ENCODE measurements around the gene POLA2.

The POLA2 gene

DNA sequence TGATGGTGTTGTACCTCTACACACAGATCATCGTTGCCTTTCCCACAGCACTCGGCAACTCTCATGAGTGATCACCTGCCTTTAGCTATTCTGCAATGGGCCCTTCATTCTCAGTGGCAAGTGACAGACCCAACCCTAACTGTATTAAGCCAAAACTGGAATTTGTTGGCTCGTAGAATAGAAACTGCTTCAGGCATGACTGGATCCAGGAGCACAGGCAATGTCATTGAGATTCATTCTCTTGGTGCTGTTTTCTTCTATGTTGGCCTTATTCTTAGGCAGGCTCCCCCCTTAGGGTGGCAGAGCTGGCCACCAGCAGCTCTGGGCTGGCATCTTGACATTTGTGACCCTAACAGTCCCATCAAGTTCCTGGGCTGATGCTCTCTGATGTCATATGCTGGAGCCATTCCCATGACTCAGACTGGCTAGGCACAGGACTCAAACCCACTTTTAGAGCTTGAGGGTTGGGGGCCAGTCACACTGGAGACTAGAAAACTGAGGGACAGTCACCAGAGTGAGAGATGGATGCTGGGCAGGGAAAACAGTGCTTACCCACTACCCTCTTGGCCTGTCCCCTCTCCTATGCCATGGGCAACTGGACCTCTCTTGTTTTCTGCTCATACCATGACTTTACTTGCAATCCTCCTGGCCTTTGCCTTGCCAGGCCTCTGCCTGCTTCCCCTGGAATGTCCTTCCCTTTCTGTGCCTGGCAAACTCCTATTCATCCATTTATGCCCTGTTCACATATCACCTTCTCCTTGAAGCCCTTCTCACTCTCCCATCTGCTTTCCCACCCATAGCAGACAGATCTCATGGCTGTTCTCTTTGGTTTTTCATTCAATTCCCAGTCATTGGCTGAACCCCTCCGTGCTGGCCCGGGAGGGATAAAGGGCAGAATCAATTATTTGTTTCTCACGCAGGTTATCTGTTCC is 45.8 kb downstream of the POLA2 start:
- no peak for DNase-seq (ENCODE audit: low read depth in 2 of 2)

DNA sequence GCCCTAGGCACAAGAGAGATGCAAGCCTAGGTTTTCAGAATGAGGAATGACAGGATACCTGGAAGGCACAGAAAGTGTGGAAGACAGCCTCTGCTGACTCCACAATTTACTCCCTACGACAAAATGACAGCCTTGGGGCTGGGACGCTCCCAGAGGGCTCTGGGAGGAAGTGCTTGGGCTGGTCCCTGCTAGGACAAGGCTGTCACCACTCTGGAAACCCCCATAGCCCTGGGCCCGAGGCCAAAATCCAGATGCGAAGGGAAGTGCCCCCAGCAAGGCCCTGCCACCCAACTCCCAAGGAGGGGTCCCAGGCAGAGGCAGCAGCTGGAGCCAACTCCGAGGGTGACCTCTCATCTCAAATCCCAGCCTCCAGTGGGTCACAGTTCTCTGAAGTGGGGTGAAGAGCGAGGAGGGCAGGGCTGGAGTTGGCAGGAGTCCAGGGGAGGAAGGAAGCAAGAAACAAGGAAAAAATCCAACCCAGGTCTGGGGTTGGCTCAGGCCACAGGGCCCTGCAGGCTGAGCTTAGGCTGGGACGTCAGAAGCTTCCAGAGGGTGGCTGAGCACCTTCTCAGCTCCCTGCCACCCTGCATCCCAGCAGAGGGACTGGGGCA is 46.6 kb downstream of the POLA2 start:
- no peak for DNase-seq (ENCODE audit: low read depth in 2 of 2)

- no peak for DNase-seq (ENCODE audit: low read depth in 2 of 2)
These were observed 47.2 kb downstream of the POLA2 start for GRCh38 chr11:65309006-65309405.

- no peak for DNase-seq (ENCODE audit: low read depth in 2 of 2)
These were observed 48.5 kb downstream of the POLA2 start for GRCh38 chr11:65310215-65310614.

- DNase-seq (ENCODE audit: low read depth in 2 of 2) = no peak
These were observed 49.0 kb downstream of the POLA2 start for GRCh38 chr11:65310736-65311135.

DNA sequence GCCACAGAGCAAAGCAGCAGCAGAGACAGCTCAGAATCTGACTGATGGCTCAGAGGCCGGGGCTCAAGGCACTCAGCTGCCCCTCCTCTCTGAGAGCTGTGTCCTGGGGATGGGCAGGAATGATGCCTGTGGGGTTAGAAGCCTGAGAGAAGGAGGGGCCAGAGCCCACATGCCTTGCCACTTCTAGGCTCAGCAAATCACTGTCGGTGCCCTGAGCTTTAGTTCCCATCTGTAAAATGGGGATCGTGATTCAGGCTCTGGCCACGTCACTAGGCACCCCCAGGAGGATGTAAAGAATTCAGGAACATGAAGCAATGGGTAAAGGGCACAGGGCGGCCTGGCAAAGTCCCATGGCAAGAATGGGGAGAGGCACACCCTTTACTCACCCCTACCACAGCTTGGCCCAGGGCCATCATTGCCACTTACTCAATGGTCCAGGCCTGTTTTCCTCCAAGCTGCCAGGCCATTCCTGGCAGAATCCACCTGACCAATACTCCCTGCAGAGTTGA is 49.5 kb downstream of the POLA2 start:
- DNase-seq (ENCODE audit: low read depth in 2 of 2) = no peak

GRCh38 chr11:65314501-65315203 is 52.9 kb downstream of the POLA2 start, which contains the start of gene CDC42EP2:
CDC42EP2 (plus strand) TSS chr11:65314866; CDS start chr11:65320899, 6,033 bp downstream.
- peak in 1 of 2 experiments; percentile 42 for DNase-seq (ENCODE audit: low read depth in 2 of 2)

GRCh38 chr11:65315204-65315865 is 53.6 kb downstream of the POLA2 start:
- peak; percentile 43 to 50 for DNase-seq (ENCODE audit: low read depth in 2 of 2)

DNA sequence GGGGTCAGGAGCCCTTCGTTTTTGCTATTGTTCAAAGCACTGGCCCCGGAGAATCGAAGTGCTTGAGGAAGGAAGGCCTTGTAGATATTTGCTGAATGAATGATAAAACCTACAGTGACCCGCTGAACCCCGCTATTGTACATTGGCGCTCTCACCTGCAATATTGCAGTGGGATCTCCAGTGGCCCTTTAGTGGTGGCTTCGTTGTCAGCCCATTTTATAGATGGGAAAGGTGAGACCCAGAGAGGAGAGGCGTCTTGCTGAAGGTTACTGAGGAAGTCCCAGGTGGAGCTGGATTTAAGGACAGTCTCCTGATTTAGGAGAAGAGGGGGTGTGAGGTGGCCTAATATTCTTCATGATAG is 54.1 kb downstream of the POLA2 start:
- no peak for DNase-seq (ENCODE audit: low read depth in 2 of 2)

DNA sequence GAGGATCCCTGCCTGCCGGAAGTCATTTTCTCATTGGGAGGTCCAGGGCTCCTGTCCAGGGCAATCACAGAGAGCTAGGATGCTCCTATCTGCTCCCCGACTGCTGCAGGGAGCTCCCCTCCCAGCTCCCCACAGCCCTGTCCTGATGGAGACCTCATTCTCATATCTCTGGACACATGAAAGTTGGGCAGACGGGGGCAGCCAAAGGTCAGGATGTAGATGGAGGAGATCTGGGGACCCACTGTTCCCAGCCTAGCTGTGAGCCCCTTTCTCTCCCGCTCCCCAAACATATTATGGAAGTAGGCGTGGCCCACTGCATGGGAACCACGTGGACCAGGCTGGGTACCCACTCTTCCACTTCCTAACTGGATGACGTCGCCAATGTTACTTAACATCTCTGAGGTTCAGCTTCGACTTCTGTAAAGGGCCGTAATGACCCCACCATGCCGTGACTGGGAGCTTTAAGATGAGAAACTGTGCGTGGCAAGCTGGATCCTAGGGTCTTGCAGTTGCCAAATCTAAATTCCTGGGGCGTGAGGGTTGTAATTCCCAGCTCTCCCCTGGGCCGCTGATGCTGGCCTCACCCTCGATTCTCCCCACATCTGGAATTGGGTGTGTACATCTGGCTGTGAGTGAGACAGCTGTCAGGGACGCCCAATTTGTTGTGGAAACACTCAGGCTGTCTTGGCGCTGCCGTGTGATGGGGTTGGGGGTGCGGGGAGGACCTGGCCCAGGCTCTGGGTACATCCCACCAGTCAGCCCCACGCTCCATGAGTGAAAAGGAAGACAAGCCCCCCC is 54.7 kb downstream of the POLA2 start:
- DNase-seq (ENCODE audit: low read depth in 2 of 2) = peak; percentile 92 to 93

DNA sequence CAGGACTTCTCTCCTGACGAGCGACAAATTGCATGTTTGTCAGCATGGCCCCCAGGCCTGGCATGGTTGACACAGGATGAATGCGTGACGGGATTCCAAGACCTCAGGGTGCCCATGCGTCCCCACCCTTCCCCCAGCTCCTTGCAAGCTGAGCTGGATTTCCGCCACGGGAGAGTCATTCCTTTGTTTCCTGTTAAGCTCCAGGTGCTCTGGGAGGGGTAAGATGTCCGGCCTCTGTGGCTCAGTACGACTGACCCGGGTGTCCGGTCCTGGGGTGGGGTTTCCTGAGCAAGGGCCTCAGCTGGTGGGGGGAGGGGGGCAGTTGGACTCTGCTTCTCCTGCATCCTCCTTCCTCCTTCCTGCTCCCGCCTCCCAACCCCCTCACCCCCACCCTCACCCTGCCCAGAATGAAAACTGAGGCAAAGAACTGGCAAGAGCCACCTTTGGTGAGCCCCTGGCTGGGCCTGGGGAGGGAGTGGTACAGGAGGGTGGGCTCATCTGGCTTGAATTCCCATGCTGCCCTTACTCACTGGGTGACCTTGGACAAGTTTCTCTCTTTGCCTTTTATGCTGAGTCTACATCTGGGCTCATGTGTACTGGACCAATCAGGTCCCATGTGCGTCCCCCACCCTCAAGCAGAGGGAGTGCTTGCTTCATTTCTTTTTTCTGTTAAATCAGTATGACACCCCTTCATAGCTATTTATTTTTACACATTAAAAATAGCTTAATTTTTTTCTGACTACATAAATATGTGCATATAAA is 55.4 kb downstream of the POLA2 start:
- DNase-seq (ENCODE audit: low read depth in 2 of 2) = no peak

DNA sequence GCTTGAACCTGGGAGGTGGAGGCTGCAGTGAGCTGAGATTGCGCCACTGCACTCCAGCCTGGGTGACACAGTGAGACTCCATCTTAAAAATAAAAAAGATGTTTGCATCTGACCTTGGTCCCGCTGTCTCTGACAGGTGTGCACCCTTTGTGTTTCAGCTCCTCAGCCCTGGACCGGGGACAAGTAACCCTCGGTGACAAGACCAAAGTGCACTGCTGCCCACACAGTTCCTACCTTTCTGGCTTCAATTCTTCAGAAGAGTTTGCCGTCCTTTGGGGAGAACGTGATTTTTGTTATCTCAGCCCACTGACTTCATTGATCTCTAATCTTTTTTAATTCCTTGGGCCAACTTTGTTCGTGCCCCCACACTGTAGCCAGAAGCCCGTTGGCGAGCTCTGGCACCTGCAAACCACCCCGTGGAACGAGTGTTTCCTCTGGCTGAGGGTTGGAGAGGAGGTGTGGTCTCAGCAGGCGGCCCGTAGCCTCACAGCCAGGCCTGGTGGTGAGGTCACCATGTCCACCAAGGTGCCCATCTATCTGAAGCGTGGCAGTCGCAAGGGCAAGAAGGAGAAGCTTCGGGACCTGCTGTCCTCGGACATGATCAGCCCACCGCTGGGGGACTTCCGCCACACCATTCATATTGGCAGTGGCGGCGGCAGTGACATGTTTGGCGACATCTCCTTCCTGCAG is 58.8 kb downstream of the POLA2 start:
- no peak for DNase-seq (ENCODE audit: low read depth in 2 of 2)

DNA sequence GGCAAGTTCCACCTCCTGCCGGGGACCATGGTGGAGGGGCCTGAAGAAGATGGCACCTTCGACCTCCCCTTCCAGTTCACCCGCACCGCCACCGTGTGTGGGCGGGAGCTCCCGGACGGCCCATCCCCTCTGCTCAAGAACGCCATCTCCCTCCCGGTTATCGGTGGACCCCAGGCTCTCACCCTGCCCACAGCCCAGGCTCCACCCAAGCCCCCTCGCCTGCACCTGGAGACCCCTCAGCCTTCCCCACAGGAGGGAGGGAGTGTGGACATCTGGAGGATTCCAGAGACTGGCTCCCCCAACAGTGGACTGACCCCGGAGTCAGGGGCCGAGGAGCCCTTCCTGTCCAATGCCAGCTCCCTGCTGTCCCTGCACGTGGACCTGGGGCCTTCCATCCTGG is 59.3 kb downstream of the POLA2 start:
- DNase-seq (ENCODE audit: low read depth in 2 of 2) = no peak

DNA sequence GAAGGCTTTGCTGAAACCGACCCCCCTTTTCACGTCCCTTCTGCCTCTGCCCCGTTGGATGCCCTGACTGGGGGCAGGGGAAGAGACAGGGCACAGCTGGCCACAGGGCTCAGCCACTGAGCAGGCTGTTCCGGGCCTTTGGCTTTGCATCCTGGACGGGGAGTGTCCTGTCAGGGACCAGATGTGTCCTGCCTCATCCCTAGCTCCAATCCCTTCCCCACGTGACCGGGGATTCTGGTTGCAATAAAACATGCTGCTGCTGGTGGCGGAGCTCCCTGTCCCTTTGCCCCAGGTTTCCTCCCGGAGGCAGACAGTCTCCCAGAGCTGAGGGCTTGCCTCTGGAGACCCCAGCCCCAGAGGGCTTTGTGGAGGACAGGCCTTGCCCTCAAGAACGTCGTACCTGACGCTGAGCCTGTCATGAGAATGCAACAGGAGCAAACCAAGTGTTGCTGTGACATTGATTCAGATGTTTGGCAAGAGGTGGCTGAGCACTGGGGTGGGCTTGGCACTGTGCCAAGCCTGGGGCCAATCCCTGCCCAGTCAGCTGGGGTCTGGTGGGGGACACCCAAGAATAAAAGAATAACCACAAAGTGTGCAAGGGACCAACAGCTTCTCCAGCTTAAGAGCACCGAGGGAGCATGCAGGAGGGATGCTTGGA is 60.2 kb downstream of the POLA2 start:
- DNase-seq (ENCODE audit: low read depth in 2 of 2) = no peak

DNA sequence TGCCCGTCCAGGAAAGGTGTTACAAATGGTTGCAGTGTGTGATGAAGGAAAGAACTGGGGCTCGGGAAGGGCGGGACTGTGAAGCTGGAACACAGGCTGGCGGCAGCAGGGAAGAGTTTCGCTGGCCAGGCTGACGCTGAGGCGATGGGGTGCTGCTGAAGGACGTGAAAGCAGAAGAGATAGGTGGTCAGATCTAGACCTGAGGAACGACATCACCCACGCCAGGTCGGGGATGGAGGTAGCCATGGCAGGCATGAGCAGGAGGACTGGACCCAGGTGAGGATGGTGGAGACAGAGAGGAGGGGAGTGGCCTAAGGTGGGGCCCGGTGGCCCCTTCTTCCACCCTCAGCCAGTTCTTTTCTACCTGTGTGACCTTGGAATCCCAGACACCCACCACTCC is 62.1 kb downstream of the POLA2 start:
- DNase-seq (ENCODE audit: low read depth in 2 of 2) = no peak

DNA sequence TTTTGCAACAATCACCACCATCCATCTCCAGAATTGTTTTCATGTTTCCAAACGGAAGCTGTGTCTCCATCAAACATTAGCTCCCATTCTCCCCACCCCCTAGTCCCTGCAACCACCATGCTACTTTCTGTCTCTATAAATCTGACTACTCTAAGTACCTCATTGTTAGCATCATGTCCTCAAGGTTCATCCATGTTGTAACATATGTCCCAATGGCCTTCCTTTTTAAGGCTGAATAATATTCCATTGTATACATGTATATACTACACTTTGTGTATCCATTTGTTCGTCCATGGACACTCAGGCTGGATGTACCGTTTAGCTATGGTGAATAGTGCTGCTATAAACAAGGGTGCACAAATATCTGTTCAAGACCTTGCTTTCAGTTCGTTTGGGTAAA is 63.7 kb downstream of the POLA2 start:
- DNase-seq (ENCODE audit: low read depth in 2 of 2) = no peak

DNA sequence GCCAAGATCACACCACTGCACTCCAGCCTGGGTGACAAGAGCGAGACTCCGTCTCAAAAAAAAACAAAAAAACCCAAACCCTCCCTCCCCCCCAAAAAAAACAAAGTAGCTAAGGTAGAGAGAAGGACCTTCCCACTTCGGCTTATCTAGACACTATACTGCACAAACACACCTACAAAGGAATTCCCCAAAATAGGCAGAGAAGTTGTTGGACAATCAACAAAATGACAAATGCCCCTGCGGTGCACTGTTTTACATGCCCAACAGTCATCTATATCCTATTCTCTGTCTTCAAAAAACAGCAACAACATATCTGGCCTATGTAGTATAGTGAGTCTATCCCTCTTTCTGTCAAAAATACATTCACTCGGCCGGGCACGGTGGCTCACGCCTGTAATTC is 65.3 kb downstream of the POLA2 start:
- DNase-seq (ENCODE audit: low read depth in 2 of 2) = no peak

DNA sequence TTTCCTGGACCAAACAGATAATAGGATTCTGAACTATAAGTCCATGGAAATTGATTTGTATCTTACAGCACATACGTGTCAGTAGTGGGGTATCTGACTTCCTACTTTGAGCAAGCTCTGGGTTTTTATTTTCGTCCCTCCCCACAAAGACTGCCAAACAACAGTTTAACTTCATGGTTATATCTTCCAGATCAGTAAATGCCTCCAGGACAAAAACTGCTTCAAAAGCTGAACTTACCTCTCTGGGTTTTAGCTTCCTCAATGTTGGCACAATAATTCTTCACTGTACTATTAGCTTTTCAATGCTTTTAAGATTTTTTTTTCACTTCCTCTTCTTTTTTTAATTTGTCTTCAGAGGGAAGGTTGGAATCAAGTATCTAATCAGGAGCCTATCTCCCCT is 67.7 kb downstream of the POLA2 start:
- no peak for DNase-seq (ENCODE audit: low read depth in 2 of 2)

DNA sequence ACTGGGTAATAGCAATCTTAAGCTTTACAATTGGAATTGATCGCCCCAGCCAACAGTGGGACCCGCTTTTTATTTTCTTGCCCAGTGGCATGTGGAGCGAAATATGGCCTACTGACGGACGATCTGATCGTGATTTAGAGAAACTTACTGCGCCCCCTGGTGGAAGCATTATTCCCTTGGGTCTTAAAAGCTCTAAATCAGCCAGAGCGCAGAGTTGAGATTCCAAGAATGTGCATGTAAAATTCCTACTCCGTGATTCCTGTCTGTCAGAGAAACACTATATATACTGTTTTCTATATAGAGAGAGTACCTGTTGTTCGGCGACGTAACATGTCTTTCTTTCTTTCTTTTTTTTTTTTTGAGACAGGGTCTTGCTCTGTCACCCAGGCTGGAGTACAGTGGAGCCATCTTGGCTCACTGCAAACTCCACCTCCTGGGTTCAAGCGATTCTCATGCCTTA is 68.2 kb downstream of the POLA2 start:
- DNase-seq (ENCODE audit: low read depth in 2 of 2) = peak; percentile 80 to 82
